NCI-H526 treated with DMSO at 0.1 percent for 48 hours (cell line): ENCODE data around the gene CEP170.
A peak's percentile ranks its signal among the peaks of the same experiment; 100 is the strongest.

Source experiments
- DNase-seq: peaks from one replicate; lab custom pipeline; 2025; lab: John Stamatoyannopoulos, UW

Gene CEP170

DNA sequence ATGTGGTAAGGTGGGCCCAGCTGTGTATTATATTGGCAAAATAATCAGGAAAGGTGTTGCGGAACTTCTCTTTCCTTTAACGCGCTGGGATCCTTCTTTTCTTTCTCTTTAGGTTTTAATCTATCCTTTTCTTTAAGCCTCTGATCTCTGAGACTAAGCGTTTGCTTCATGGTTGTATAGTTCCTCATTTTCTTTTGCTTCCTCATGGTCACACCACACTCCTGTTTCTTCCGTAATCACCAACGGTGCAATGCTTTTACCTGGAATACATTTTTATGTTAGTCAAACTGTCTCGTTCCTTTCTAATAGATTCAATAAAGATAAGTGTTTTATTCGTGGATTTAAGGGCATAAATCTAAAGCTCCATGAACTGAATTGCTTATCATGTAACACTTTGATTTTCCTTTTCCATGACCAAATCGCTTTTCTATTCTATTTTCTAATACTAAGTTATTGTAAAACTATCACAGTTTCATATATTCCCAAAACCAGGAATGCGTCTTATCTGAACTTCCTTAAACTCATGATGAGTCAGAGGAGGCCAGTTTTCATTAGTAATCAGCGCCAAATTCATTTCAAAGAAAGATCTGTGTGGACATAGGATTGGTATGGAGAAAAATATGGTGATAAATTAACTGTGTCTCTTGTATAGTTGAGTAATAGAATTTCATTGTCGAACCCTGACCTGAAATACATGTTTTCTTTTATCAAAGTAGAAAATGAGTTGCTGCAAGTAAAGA, 13.0 kb upstream of the CEP170 start:
- no peak for DNase-seq

GRCh38 chr1:243267471-243267880, 12.4 kb upstream of the CEP170 start:
- DNase-seq, result no peak

DNA sequence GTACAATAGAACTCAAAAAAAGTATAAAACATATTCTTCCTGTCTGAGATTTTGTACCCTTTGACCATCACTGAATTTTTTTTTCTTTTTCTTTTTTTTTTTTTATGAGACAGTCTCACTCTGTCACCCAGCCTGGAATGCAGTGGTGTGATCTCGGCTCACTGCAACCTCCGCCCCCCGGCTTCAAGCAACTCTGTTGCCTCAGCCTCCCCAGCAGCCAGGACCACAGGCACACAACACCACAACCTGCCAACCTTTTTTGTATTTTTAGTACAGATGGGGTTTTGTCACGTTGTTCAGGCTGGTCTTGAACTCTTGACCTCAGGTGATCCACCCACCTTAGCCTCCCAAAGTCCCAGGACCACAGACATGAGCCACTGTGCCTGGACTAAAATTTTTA, 11.2 kb upstream of the CEP170 start:
- no peak for DNase-seq

DNA sequence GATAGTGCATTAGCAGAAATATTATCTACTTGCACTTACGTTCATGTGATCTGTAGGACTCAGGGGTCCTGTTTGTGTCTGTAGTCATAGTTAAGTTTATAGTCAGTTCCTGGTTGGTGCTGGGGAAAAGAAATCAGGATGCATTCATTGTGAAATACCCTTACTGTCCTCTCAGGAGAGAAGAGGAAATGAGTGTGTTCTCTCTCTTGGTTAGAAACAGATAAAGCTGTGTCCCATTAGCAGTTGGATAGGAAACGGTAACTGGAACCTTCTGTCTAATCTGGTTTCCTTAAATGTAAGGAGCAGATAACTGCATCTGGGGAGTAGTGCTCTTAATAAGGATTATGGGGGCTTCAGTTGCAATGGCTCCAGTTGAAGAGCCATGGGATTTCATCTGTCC, 9.6 kb upstream of the CEP170 start:
- DNase-seq, result no peak

- no peak for DNase-seq
Observed at GRCh38 chr1:243261390-243261789, 6.3 kb upstream of the CEP170 start.

- DNase-seq, result no peak
Observed at GRCh38 chr1:243260221-243260880, 5.3 kb upstream of the CEP170 start.

DNA sequence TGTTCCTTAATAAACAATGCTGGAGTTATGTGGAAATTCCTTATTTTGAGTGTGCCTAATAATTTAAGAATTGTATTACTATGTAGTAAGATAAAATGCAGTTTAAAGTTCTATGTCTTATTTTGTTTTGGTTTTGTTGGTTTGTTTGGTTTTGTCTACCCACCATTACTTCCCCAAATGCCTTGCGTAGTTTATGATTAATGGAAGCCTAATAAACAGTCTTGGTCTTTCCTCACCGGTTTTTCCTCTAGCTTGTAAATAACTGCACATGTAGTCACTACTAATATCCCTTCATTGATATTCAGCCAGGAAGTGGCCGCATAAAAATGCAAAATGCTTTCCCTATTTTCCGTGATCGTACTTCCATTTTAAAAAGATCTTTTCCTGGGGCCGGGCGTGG, 3.6 kb upstream of the CEP170 start:
- no peak for DNase-seq

GRCh38 chr1:243257189-243257588, 2.1 kb upstream of the CEP170 start:
- no peak for DNase-seq

DNA sequence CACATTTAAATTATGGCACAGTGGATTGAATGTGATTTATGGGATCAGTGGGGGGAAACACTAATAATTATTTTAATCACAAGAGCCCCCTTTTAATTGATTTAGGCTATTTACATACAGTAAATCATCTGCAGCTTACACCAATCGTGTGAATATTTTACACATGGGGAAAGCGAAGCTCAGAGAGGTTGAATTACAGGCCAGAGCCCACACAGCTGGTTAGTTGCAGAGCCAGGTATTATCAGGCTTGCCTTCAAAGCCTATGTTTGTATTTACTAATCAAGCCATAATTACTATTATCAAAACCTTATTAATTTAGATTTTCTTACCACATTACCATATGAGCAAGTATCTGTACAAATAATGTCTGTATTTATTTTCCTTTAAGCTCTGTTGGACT, 1.5 kb upstream of the CEP170 start:
- no peak for DNase-seq

DNA sequence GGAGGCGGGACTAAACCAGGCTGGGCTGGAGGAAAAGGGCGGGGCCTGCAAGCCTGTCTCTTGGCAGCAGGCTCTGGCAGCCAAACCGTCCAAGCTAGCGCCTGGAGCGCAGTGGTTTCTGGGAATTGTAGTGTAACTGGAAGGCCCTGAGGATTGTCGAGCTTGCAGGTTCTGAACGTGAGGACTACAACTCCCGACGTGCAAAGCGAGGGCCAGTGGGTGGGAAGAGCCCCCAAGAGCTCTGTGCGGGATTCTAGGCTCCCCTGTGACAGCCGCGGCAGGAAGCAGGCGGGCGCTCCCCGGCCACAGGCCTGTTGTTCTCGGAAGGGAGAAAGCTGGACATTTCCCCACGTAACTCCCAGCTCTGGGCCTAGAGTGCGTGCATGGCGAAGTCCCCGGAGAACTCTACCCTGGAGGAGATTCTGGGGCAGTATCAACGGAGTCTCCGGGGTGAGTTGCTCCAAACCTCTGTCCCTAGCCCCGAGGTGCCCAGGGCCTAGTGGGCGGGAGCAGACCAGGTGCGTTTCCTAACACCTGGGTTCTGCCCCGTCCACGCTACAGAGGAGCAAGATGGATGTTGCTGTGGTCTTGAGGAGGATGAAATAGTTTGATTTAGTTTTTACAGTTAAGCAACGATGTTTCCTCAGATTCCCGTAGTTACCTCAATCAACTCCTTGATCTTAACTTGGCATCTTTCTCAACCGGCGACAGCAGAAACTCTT, 871 bp upstream of the CEP170 start, which contains the start of gene SDCCAG8:
TSS of gene SDCCAG8 (plus strand) at position 251 of the 722 bp plus-strand sequence. CDS start at position 384, 133 bp downstream.
- peak; percentile 94 for DNase-seq

DNA sequence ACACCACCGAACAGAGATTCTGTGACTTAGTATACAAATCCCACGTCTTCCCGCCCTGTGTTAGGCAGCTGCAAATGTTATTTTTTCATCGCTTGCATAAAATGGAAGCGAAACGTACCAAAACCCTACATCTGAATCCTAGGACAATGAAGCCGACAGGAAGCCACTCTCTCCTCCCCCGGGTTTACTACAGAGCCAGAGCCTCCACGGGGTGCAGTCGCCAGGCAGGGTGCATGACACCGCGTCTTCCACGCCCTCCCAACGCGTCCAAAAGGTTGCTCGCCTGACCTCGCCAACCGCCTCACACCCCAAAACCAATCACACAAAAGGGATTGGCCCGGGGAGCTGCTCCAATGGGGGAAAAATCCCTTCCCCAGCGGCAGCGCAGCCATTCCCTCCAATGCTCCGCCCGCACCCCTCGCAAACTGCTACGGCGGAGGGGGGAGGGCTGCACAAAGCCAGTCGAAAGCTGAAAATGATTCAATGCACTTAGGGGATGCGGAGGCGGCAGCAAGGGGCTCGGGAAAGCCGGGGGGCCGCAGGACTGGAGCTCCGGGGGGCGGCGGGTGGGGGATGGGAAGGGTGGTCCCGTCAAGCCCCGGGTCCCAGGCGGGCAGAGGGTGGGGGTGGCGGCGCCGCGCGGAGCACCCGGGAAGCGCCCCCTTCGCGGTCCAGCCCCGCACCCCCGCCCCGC, 701 bp downstream of the CEP170 start:
- DNase-seq, result peak; percentile 62

DNA sequence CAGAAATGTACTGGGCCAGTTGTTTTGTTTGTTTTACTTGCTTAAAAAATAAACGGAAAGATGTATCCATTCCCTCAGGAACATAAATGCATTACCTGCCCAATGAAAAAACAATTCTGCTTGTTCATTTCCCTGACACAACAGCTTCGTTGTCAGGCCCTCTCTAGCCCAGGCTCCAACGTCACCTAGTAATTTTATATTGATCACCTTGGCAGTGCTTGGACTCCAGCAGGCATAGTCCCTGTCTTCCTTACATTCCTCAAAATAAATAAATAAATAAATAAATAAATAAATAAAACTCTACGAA, 1.2 kb downstream of the CEP170 start:
- peak; percentile 62 for DNase-seq

- no peak for DNase-seq
Observed at GRCh38 chr1:243253211-243253925, 1.7 kb downstream of the CEP170 start.

DNA sequence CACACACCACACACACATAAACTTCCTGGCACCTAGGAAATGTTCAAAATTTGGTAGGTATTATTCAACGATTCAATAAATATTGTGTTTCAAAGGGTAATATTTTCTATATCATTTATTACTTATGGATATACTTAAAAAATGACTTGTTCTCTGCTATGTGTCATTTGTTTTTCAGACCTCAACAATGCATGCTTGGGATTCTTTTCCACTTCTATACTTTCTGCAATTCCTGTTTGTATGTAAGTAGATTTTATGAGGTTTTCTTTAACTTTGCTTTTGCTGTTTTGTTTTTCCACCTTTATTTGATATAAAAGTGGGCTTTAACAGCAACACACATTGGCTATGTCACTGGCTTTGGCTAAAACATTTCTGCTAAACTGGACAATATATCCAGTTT, 3.5 kb downstream of the CEP170 start:
- no peak for DNase-seq

GRCh38 chr1:243250102-243250501, 5.0 kb downstream of the CEP170 start:
- DNase-seq, result no peak

DNA sequence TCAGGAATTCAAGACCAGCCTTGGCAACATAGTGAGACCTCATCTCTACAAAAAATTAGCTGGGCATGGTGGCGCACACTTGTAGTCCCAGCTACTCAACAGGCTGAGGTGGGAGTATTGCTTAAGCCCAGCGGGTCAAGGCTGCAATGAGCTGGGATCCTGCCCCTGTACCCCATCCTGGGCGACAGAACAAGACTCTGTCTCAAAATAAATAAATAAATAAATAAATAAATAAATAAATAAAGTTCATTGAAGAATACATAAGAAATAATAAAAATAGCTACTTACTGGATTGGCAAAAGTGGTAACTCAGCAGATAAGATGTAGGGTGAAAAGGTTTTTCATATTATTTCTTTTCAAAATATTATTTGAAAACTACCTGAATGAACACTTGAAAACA, 5.9 kb downstream of the CEP170 start:
- DNase-seq, result no peak

DNA sequence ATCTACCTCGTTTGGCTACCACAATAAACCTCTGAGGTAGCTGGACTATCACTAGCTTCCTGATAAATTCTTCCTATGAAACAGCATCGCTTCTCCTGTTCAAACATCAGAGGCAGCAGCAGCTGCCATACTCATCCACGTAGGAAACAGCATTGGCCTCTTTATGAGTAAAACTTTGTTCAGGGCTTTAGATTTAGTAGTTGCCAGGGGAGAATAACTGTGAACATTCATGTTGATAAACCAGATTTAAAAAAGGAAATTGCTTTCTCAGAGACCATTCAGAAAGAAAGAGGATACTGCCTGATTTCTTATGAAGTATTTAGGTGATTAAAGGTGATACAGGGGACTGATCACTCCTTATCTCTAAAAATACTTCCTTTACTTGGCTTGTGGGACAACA, 7.2 kb downstream of the CEP170 start:
- no peak for DNase-seq

- DNase-seq, result no peak
Observed at GRCh38 chr1:243246916-243247315, 8.2 kb downstream of the CEP170 start.

DNA sequence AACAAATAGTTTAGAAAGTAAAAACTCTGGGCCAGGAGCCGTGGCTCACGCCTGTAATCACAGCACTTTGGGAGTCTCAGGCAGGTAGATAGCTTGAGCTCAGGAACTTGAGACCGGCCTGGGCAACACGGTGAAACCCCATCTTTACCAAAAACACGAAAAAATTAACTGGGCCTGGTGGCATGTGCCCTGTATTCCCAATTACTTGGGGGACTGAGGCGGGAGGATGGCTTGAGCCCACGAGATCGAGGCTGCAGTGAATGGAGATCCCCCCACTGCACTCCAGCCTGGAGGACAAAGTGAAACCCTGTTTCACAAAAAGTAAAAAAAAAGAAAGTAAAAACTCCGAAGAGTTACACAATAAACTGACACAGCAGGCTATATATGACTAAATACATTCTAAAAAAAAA, 10.6 kb downstream of the CEP170 start:
- DNase-seq, result no peak

GRCh38 chr1:243236604-243237252, 18.4 kb downstream of the CEP170 start:
- DNase-seq, result no peak

DNA sequence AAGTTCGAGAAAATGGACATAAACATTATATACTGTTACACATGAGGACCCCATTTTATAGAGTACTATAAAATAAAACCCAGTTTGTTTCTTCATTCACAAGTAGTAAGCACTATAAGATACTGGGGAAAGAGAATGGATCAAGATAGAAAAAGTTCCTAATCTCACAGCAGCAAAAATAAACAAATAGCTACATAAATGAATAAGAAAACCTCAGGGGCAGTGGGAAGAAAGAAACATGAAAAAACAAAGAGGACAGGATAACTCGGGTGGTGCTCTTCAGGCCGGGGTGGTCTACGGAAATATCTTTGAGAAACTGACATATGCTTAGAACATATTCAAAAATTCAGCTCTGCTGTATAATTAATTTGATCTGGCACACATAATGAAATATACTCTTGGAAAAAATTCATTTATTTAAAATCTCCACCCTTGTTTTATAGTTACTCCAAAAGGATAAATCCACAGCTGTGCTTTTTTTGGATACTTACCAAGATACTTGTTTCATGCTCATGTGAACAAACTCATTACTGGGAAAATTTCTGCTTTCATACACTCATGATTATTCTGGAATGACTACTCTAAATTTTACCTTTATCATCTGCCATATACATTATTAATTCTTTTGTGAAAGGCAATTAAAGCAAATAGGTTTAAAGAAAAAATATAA, 20.0 kb downstream of the CEP170 start:
- no peak for DNase-seq
